ENCODE data around the gene ITPR1. TPM values are rescaled to one million over a fixed set of nuclear protein-coding genes. Genes with fewer than 3 reads are reported as not detected.

The ITPR1 gene
- total RNA-seq, 1 experiment from 2014 or later, result 11.3 TPM

DNA sequence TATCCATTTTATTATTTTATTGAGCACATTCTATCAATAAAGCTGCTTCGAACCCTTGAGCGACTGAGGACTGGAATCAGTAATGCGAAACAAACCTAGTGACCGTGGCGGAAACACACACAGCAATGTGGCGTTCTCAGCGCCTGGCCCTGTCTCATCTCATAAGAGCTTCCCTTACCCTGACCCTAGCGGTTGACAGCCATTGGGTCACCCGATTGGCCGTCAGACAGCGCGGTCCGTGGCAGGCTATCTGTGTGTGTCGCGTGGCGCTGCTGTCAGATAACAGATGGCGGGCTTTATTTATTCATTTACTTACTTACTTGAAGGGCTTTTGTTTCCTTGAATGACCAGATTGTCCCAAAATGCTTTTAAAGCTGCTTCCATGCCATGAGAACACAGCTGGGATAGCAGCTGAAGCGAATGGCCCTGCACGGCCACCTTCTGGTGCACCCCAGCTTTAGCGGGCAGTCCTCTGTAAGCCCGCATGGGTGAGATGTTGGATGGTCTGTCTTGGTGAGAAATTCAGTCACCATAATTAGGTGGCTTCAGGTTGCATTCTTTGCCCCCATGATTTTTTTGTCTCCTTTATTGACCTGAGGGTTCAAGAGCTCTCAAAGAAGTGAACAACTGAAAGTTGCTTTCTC, 270.6 kb downstream of the ITPR1 start:
- Histone ChIP-seq H2AFZ (no peak overlapping the region), H3K4me1 (replicated peaks; ENCODE audit: insufficient read depth) (no peaks in the 10 kb centered on the region), H3K36me3 (ENCODE audit: low read depth) (no peaks in the 10 kb centered on the region), H3K9me2 (ENCODE audit: insufficient read depth) (no peaks in the 10 kb centered on the region), H3K4me2 (no peak overlapping the region), H3K27ac (no peak overlapping the region), H3K9me3 (ENCODE audit: insufficient read depth, low read depth) (no peaks in the 10 kb centered on the region), H3K4me3 (no peak overlapping the region), H4K20me1 (ENCODE audit: insufficient read depth) (no peaks in the 10 kb centered on the region), H3K27me3 (ENCODE audit: insufficient read depth, low read depth) (no peaks in the 10 kb centered on the region), H3K79me2 (ENCODE audit: low read depth) (no peaks in the 10 kb centered on the region), H3F3A (ENCODE audit: insufficient read depth, low read depth) (no peaks in the 10 kb centered on the region)
- DNase-seq, result no peak
- ChIA-PET POLR2A (ENCODE audit: unreplicated experiment) (no interaction called here), CTCF (no interaction called here)
- no TSS peak for BruUV-seq (replicated peaks)
- intact Hi-C loops (cut with micrococcal nuclease; ENCODE audit: unreplicated experiment), result no loop called here
- no peak for TF ChIP-seq CTCF (conservative IDR thresholded peaks at IDR 0.05)
- TF ChIP-seq EZH2 (IDR thresholded peaks at IDR 0.05; ENCODE audit: low read depth), result no peak

GRCh38 chr3:4765212-4765611, 272.1 kb downstream of the ITPR1 start:
- Histone ChIP-seq H3K4me2 (no peak overlapping the region), H4K20me1 (ENCODE audit: insufficient read depth) (no peaks in the 10 kb centered on the region), H3K27me3 (ENCODE audit: insufficient read depth, low read depth) (no peaks in the 10 kb centered on the region), H3K4me3 (no peak overlapping the region), H2AFZ (no peak overlapping the region), H3K9me3 (ENCODE audit: insufficient read depth, low read depth) (no peaks in the 10 kb centered on the region), H3K9me2 (ENCODE audit: insufficient read depth) (no peaks in the 10 kb centered on the region), H3K27ac (no peak overlapping the region), H3K36me3 (ENCODE audit: low read depth) (no peaks in the 10 kb centered on the region), H3K4me1 (replicated peaks; ENCODE audit: insufficient read depth) (no peaks in the 10 kb centered on the region), H3K79me2 (ENCODE audit: low read depth) (no peaks in the 10 kb centered on the region), H3F3A (ENCODE audit: insufficient read depth, low read depth) (no peaks in the 10 kb centered on the region)
- ChIA-PET CTCF (no interaction called here), POLR2A (ENCODE audit: unreplicated experiment) (no interaction called here)
- DNase-seq, result no peak
- TF ChIP-seq CTCF (conservative IDR thresholded peaks at IDR 0.05) (no peak), EZH2 (IDR thresholded peaks at IDR 0.05; ENCODE audit: low read depth) (no peak)
- no TSS peak for BruUV-seq (replicated peaks)
- intact Hi-C loops (cut with micrococcal nuclease; ENCODE audit: unreplicated experiment), result no loop called here

DNA sequence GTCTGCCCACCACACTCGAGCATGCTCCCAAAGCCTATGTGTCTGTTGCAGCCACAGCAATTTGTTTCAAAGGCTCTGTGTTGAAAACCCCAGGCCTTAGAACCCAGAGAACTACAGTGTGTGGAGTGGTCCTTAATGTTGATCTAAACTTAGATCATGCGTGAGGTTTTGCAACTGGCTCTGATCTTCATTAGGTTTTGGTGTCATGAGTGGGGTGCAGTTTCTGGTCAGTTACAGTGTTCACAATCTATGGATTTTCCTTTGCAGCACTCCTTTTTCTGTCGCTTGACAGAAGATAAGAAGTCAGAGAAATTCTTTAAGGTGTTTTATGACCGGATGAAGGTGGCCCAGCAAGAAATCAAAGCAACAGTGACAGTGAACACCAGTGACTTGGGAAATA, 273.1 kb downstream of the ITPR1 start:
- Histone ChIP-seq H4K20me1 (ENCODE audit: insufficient read depth) (no peaks in the 10 kb centered on the region), H3K9me2 (ENCODE audit: insufficient read depth) (no peaks in the 10 kb centered on the region), H3K79me2 (ENCODE audit: low read depth) (no peaks in the 10 kb centered on the region), H3K36me3 (ENCODE audit: low read depth) (no peaks in the 10 kb centered on the region), H3K4me3 (no peak overlapping the region), H3K9me3 (ENCODE audit: insufficient read depth, low read depth) (no peaks in the 10 kb centered on the region), H2AFZ (no peak overlapping the region), H3K4me2 (no peak overlapping the region), H3K27me3 (ENCODE audit: insufficient read depth, low read depth) (no peaks in the 10 kb centered on the region), H3K27ac (no peak overlapping the region), H3F3A (ENCODE audit: insufficient read depth, low read depth) (no peaks in the 10 kb centered on the region), H3K4me1 (replicated peaks; ENCODE audit: insufficient read depth) (no peaks in the 10 kb centered on the region)
- TF ChIP-seq CTCF (conservative IDR thresholded peaks at IDR 0.05), result no peak
- TF ChIP-seq EZH2 (IDR thresholded peaks at IDR 0.05; ENCODE audit: low read depth), result no peak
- ChIA-PET CTCF (no interaction called here), POLR2A (ENCODE audit: unreplicated experiment) (no interaction called here)
- intact Hi-C loops (cut with micrococcal nuclease; ENCODE audit: unreplicated experiment), result no loop called here
- no TSS peak for BruUV-seq (replicated peaks)
- no peak for DNase-seq

All from PC-9 (cell line).